ENCODE measurements around the gene USP48.
A peak's percentile ranks its signal among the peaks of the same experiment; 100 is the strongest.

The USP48 gene

GRCh38 chr1:21671915-21672314, 111.0 kb downstream of the USP48 start:
- TF ChIP-seq Cebpa-rat (IDR thresholded peaks at IDR 0.05), result no peak
- Histone ChIP-seq H3K27me3 (peaks cover 0 to 25% (median 16%) of the 10 kb centered on the region in 11 experiments; a peak in 16 of 22 replicates), H3K27ac (no peak overlapping the region)

GRCh38 chr1:21670956-21671902, 111.7 kb downstream of the USP48 start:
- no peak overlapping the region for H3K27ac ChIP-seq
- H3K9ac ChIP-seq, result no peak overlapping the region
- H3K4me2 ChIP-seq, result no peak overlapping the region
- H3K4me3 ChIP-seq, result no peak overlapping the region
- peaks cover 0 to 25% (median 16%) of the 10 kb centered on the region in 11 experiments; a peak in 16 of 22 replicates for H3K27me3 ChIP-seq
- peaks cover under 1 to 54% (median 16%) of the 10 kb centered on the region in 11 experiments; a peak in 15 of 22 replicates for H4K20me1 ChIP-seq
- no peaks in the 10 kb centered on the region for H3K36me3 ChIP-seq
- peaks cover 67 to 84% (median 77%) of the 10 kb centered on the region in 10 experiments for H3K4me1 ChIP-seq
- no peak for TF ChIP-seq Cebpa-rat (IDR thresholded peaks at IDR 0.05)
- H3K9me3 ChIP-seq (replicated peaks in 1 of 11), result no peaks in the 10 kb centered on the region

More at GRCh38 chr1:21671915-21672314, 111.0 kb downstream of the USP48 start:
- no peak overlapping the region for H3K4me3 ChIP-seq
- H3K36me3 ChIP-seq, result peaks cover 0 to 1% (median 0%) of the 10 kb centered on the region in 11 experiments; a peak in 6 of 22 replicates
- H3K4me2 ChIP-seq, result peak overlapping the region in 3 of 11 experiments; percentile 73 to 86 (median 81); a peak in 5 of 22 replicates
- peaks cover 7 to 53% (median 18%) of the 10 kb centered on the region in 11 experiments; a peak in 15 of 22 replicates for H4K20me1 ChIP-seq
- peaks cover 61 to 84% (median 74%) of the 10 kb centered on the region in 10 experiments for H3K4me1 ChIP-seq
- no peaks in the 10 kb centered on the region for H3K9me3 ChIP-seq (replicated peaks in 1 of 11)
- H3K9ac ChIP-seq, result no peak overlapping the region

- Histone ChIP-seq H4K20me1 (peaks cover 0 to 64% (median 16%) of the 10 kb centered on the region in 11 experiments; a peak in 13 of 22 replicates), H3K4me3 (peak overlapping the region; percentile 54 to 71 (median 62); a peak in 17 of 20 replicates), H3K9ac (peak overlapping the region; percentile 52 to 75 (median 72); a peak in 20 of 22 replicates), H3K4me1 (peaks cover 68 to 92% (median 78%) of the 10 kb centered on the region in 10 experiments), H3K36me3 (no peaks in the 10 kb centered on the region), H3K27ac (peak overlapping the region in 10 of 11 experiments; percentile 47 to 72 (median 58); a peak in 14 of 22 replicates), H3K9me3 (replicated peaks in 1 of 11) (no peaks in the 10 kb centered on the region), H3K27me3 (peaks cover 0 to 25% (median 16%) of the 10 kb centered on the region in 11 experiments; a peak in 16 of 22 replicates), H3K4me2 (peak overlapping the region; percentile 86 to 99 (median 98))
- TF ChIP-seq Cebpa-rat (IDR thresholded peaks at IDR 0.05), result no peak
Observed at GRCh38 chr1:21670059-21670881, 112.7 kb downstream of the USP48 start.

DNA sequence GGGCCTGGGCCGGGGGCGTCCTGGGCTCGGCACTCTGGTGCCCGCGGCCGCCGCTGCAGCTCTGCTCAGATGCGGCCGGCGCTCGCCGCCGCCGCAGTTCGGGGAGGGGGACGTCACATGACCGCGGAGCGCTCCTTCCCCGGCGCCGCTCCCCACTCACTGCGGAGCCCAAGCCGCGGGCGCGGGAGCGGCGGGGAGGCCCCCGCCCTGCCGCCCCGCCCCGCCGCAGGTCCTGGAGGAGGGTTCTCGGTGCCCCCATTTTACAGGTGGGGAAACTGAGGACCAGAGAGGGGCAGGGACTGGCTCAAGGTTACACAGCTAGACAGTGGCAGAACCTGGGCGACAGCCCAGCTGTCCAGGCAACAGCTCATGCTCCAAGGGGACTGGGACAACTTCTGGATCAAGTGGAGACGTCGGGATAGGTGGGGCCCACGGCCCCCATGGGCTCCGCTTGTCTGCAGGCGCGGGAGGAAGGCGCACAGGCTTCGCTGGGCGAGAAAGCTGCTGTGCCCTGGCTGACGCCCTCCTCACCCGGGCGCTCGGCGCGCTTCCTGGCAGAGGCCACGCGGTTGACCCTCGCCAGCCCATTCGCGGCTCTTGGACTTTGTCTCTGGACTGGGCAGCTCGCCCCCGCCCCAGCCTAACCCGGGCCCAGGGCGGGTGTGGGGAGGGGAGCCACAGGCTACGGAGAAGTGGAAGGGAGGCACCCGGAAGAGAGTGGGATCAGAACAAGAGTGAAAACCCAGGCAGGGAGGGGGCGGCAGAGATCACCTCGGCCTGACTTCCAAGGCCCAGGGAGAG, 113.5 kb downstream of the USP48 start, which contains the start of gene RAP1GAP:
Gene RAP1GAP (minus strand): TSS at position 100 of the 801 bp plus-strand sequence. CDS start 49,325 bp downstream, outside the sequence.
- Histone ChIP-seq H3K4me2 (peak within 1 kb of the TSS; percentile 86 to 99 (median 98)), H3K9ac (peak within 1 kb of the TSS; percentile 52 to 75 (median 72)), H3K4me3 (peak within 1 kb of the TSS; percentile 54 to 71 (median 62)), H3K27ac (peak within 1 kb of the TSS; percentile 24 to 72 (median 57); a peak in 20 of 22 replicates), H3K4me1 (peaks cover 71 to 92% (median 82%) of the 10 kb centered on the region in 10 experiments), H3K27me3 (peaks cover 0 to 25% (median 16%) of the 10 kb centered on the region in 11 experiments; a peak in 16 of 22 replicates), H3K9me3 (replicated peaks in 1 of 11) (no peaks in the 10 kb centered on the region), H4K20me1 (peaks cover 0 to 66% (median 16%) of the 10 kb centered on the region in 11 experiments; a peak in 13 of 22 replicates), H3K36me3 (no peaks in the 10 kb centered on the region)
- no peak for TF ChIP-seq Cebpa-rat (IDR thresholded peaks at IDR 0.05)

GRCh38 chr1:21668951-21669257, 114.0 kb downstream of the USP48 start:
- peak overlapping the region; percentile 52 to 75 (median 72); a peak in 21 of 22 replicates for H3K9ac ChIP-seq
- H3K27ac ChIP-seq, result peak overlapping the region in 9 of 11 experiments; percentile 47 to 72 (median 60); a peak in 12 of 22 replicates
- H4K20me1 ChIP-seq, result peaks cover 0 to 64% (median 14%) of the 10 kb centered on the region in 11 experiments; a peak in 13 of 22 replicates
- no peaks in the 10 kb centered on the region for H3K9me3 ChIP-seq (replicated peaks in 1 of 11)
- H3K4me2 ChIP-seq, result peak overlapping the region; percentile 86 to 99 (median 98)
- TF ChIP-seq Cebpa-rat (IDR thresholded peaks at IDR 0.05), result no peak
- H3K36me3 ChIP-seq, result no peaks in the 10 kb centered on the region
- H3K4me3 ChIP-seq, result peak overlapping the region; percentile 54 to 71 (median 62)
- peaks cover 76 to 92% (median 84%) of the 10 kb centered on the region in 10 experiments for H3K4me1 ChIP-seq
- peaks cover 0 to 25% (median 16%) of the 10 kb centered on the region in 11 experiments; a peak in 16 of 22 replicates for H3K27me3 ChIP-seq

DNA sequence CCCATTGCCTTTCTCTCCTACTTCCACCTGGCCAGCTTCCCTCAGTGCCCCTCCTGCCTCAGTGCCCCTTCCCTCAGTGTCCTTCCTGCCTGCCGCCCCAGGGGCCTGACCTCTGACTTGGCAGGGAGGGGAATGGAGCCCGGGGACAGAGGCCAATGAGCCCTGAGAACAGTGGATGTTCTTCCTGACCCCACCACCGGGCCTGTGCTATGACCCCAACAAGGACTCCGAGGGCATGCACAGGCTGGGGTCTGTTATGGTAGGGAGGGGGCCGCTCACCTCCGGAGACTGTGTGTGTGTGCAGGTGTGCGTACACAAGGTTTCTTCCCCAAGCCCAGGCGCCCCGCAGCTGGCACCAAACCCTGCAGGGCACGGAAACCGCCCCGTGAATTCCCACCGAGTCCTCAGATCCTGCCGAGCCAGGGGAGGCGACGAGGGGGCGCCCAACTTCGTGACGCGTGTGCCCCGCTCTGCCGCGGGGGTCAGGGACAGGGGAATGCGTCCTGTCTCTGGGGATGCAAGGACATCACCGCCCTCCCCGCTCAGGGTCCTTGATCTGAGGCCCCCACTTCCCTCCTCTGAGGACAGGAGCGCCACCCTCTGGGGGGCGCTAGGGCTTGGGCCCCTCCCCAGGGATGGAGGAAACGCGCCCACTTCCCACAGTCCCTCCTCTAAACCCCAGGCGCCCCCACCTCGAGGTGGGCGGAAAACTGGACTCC, 114.6 kb downstream of the USP48 start:
- Histone ChIP-seq H3K9ac (peak overlapping the region; percentile 52 to 75 (median 72); a peak in 20 of 22 replicates), H3K4me3 (peak overlapping the region; percentile 54 to 71 (median 62)), H4K20me1 (peaks cover 0 to 62% (median 10%) of the 10 kb centered on the region in 11 experiments; a peak in 13 of 22 replicates), H3K4me1 (peaks cover 76 to 92% (median 84%) of the 10 kb centered on the region in 10 experiments), H3K4me2 (peak overlapping the region; percentile 86 to 99 (median 98)), H3K27me3 (peaks cover 0 to 25% (median 16%) of the 10 kb centered on the region in 11 experiments; a peak in 16 of 22 replicates), H3K27ac (peak overlapping the region in 7 of 11 experiments; percentile 47 to 72 (median 60); a peak in 7 of 22 replicates), H3K9me3 (replicated peaks in 1 of 11) (no peaks in the 10 kb centered on the region), H3K36me3 (no peaks in the 10 kb centered on the region)
- TF ChIP-seq Cebpa-rat (IDR thresholded peaks at IDR 0.05), result no peak

Measured in BLaER1 treated with 17β-estradiol and CSF1 and Interleukin-3, amounts not matched to agents 10 nM and 100 nM (cell line).